Embryonic facial prominence (tissue), 1 donor: ENCODE data around the gene CCDC38.

Source experiments
- DNase-seq: peaks from one replicate; pipeline ENCODE4 v3.0.0-alpha.2; 2016; ENCODE audit errors: extremely low spot score

The CCDC38 gene

DNA sequence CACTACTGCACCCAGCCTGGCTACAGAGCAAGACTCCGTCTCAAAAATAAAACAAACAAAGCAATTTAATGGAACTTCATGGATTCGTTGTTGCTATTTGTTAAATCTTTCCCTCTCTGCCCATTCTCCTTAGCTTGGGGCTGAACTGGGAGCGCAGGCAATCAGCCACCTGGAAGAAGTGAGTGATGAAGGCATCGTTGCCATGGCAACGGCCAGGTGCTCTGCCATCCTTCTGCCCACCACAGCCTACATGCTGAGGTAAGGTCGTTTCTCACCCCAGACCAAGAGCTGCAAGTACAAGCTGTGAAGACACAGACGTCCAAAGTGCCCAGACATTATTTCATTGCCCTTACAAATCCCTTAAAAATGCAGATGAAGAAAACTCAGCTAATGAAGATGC is 19.8 kb upstream of the CCDC38 start:
- DNase-seq, result no peak

DNA sequence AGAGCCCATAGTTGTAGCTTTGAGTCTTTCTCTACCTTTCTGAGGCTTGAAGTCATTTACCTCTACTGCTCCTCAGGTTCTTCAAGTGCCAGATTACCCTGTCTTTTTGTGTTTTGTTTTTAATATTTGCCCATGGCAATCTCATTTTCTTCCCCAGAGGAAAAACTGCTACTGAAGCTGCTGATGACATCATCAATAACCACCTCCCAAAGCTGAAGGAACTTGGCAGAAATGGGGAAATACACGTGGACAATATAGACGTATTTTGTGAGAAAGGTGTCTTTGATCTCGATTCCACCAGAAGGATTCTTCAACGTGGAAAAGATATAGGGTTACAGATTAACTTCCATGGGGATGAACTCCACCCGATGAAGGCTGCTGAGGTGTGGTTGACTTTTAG is 17.8 kb upstream of the CCDC38 start:
- no peak for DNase-seq

DNA sequence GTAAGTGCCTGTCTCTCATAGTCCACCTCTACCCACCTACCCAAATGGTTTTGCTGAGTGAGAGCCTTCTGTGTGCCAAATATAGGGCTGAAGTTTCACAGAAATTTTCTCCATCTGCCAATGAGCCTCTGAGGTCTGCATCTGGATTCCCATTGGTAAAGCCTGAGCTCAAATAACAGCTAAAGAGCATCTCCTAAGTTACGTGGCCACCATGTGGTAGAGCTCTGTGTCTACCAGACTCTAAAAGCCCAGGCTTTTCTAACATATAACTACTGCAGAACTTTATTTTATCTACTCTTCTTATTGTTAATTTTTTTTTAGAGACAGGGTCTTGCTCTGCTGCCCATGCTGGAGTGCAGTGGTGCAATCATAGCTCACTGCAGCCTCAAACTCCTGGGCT is 16.7 kb upstream of the CCDC38 start:
- no peak for DNase-seq

DNA sequence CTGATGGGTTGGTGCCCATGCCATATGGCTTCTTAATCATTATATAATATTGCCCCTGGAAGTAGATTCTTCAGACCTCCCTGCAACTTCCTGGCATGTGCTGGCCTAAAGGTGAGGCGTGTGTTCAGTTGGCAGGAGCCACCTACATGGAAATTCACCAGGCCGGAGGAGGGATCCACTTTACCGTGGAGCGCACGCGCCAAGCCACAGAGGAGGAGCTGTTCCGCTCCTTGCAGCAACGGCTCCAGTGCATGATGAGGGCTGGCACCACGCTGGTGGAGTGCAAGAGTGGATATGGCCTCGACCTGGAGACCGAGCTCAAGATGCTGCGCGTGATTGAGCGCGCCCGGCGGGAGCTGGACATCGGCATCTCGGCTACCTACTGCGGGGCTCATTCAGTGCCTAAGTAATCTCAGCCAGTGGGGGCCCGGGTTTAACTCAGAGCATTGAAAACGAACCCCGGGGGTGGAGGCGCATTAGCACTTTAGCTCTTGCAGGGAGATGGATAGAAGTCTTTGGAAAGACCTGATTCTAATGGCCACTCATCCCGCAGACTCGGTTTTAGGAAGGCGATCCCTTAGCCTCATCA is 14.2 kb upstream of the CCDC38 start:
- no peak for DNase-seq

DNA sequence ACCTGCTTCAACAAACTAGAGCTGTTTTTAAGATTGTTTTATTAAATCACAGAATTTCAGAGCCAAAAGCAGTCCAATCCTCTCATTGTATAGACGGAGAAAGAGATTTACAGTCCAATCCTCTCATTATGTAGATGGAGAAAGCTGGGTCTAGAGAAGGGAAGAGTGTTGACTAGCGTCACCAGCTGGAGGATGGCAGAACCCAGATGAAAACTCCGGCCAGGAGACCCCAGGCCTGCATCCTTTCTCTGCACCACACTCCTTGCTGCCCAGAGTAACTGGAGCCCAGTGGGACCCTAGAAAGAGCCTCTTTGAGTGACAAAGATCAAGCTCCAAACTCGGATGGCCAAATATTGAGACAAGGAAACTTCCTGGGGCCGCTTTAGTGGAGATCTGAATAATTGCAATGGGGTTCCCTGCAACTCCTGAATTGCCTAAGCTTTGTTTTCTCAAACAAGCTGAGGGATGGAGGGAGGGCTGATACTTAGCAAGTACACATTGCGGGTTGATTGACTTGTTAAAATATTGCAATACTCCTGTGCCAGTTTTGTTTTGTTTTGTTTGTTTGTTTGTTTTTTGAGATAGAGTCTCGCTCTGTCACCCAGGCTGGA is 13.2 kb upstream of the CCDC38 start:
- DNase-seq, result no peak

DNA sequence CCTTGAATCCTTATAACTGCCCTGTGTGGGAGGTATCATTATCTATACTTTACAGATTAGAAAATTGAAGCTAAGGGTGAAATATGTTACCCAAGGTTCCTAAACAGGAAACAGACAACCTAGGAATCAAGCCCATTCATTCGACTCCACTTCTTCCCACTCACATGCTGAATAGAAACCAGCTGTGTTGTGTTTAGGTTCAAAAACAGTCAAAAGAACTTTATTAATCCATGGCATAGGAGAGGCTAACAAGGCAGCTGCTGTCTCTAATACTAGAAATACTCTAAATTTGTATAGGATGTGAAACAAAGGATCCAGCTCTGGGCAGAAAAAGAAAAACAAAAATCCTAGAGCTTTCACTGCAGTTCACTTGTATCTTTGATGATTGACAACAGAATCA is 10.6 kb upstream of the CCDC38 start:
- no peak for DNase-seq

DNA sequence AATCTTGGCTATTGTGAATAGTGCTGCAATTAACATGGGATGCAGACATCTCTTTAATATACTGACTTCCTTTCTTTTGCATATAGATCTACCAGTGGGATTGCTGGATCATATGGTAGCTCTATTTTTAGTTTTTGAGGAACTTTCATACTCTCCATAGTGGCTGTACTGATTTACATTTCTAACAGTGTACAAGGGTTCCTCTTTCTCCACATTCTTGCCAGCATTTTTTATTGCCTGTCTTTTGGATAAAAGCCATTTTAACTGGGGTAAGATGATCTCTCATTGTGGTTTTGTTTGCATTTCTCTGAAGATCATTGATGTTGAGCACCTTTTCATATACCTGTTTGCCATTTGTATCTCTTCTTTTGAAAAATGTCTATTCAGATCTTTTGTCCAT is 9.1 kb upstream of the CCDC38 start:
- DNase-seq, result no peak

DNA sequence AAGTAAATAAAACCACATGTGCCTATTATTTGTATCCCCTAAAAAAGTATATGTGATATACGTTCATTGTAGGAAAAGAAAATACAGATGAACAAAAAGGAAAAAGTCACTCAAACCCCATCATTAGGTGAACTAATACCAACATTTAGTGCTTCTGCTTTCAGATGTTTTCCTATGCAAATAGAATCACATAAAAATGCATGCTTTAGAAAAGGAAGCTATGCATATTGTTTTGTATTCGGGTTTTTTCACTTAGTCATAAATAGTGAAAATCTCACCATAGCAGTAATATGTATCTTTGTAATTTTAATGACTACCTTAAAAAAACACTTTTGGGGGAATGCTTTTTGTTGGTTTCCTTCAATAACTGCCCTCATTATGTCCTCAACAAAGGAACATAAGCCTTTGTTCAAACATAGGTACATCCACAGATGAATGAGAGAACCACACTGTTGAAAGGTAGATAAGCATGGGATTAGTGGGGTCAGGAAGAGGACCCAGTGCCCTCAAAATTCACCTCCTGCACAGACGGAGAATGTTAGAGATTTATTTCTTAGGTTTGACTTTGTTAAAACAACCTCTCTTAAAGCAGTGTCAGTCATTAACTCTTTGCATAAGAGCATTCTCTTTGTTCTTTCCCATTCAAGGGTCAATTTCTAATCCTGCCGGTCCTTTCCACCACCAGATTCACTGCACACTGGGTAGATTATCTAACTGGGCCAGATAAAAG is 7.2 kb upstream of the CCDC38 start:
- DNase-seq, result no peak

DNA sequence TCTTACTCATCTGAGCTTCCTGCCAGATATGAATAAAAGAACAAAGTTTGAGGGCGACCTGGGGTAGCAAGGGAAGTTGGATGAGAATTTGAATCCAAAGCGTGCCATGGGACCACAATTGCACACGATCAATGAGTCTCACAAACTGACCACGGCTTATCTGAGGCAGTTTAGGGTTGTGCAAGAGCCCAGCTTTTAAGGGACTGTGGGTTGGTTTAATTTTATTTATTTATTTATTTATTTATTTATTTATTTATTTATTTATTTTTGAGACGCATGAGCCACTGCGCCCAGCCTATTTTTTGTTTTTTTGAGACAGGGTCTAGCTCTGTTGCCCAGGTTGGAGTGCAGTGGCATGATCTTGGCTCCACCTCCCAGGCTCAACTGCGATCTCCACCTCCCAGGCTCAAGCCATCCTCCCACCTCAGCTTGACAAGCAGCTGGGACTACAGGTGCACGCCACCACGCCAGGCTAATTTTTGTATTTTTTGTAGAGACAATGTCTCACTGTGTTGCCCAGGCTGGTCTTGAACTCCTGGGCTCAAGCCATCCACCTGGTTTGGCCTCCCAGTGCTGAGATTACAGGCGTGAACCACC is 1.8 kb upstream of the CCDC38 start:
- no peak for DNase-seq

DNA sequence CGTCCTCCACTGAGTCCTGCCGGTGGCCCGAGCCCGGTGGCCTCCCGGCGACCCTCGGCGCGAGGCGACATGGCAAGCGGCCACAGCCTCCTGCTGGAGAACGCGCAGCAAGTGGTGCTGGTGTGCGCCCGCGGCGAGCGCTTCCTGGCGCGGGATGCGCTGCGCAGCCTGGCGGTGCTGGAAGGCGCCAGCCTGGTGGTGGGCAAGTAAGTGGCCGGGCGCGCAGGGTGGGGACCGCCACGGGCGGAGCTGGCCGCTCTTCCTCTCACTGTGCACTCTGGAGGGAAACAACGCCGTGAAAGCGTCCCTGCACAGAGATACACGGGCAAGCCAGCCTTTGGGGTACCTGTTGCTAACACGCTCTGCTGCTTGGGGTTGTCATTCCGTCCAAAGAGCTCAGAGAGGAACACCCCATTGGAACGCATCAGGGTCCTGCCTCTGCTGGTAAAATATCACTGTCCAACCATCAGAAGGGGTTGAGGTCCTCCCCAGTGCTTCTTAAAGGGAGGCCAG is 972 bp upstream of the CCDC38 start, which contains the start of gene AMDHD1:
Gene AMDHD1, plus strand, starts transcription at position 2 of the 513 bp plus-strand sequence. Its CDS starts 68 bp downstream, at position 70.
- DNase-seq, result no peak

DNA sequence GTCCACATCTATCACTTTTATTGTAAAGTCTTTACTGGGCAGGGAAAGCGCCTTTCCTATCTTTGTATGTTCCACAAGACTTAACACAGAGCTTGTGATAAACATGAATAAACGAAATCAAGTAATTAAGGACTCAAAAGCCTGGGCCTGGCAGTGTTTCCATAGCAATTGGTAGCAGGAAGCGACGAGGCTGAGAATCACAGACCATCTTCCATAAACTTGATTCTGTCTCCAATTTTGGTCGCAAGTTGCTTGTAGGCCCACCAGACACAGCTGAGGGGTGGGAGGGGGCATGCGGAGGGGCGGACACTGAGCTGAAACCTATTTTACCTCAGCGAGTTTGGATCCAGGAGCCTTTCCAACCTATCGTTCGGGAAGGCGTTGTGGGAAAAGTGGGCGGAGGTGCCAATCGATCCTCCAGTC is 302 bp downstream of the CCDC38 start:
- DNase-seq, result no peak

DNA sequence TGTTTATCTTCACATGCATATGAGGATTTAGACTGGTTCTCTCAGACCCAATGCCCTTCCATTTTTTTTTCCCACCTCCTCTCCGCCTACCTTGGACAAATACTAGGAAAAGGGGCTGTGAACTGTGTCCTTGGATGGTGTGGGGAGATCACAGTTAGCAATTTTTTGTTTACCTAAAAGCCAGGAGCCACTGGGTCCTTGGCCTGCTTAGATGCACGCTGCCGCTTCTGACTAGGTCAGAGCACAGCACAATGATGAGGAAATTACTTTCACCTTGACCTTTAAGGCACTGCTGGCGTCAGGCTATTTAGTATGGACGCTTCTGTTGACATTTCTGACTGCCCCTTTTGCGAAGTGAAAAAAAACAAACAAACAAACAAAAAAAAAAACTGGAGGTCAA is 1.9 kb downstream of the CCDC38 start:
- DNase-seq, result no peak

DNA sequence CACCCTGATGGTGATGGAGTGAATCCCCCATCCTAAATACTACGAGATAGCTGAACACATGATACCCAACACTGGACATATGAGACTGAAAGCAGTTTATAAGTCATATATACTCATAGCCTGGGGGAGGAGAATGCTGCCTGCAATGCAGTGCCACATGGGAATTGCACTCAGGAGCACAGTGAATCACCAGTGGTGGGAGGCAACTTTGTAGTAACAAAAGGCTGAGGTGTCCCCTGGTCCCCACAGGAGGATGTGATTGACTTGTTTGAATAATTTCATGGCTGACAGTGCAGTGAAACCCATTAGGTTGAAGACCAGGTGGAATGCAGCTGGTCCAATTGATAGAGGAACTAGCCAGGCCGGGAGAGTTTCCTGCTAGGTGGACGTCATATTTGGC is 20.2 kb downstream of the CCDC38 start:
- DNase-seq, result no peak

DNA sequence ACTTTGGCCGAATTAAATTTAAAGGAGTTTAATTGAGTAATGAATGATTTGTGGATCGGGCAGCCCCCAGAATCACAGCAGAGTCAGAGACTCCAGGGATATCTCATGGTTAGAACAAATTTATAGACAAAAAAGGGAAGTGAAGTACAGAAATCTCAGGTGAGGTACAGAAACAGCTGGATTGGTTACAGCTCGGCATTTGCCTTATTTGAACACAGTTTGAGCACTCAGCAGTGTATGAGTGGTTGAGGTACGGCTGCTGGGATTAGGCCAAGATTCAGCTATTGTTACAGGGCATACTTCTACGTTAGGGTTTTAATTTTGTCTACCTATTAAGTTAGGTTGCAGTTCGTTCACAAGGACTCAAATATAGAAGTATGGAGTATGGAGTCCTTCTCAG is 23.3 kb downstream of the CCDC38 start:
- no peak for DNase-seq

DNA sequence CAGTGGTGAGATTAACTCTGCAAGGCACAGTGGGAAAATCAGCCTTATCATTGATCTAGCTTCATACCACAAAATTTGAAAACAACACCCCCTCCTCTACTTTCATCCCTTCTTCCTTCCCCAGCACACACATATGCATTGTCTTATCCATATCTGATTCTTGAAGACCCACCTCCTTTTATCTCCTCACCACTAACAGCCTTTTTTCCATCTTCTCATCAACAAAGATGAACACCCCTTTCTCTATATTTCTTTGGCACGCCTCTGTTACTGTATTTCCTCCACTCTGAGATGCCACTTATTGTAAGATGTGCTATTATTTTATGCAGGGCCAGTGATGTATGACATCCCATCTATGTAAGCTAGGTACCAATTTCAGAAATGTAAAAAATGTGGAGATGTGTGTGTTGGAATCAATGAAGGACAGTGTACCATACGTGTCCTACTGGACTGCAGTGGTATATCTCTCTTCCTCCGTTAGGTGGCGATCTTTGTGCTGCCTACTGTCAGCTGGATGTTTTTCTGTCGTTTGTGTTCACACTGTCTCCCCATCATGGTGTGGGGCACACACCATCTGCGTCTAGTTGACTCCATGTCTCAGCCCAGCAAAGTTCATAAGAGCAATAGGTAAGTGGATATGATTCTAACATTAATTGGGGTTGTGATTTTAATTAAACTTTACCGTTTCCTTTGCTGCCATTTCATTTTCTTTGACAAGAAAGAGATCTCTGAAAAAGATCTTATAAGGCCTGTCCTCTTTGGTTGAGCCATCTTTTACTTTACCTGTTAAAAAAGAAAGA is 24.0 kb downstream of the CCDC38 start:
- no peak for DNase-seq

DNA sequence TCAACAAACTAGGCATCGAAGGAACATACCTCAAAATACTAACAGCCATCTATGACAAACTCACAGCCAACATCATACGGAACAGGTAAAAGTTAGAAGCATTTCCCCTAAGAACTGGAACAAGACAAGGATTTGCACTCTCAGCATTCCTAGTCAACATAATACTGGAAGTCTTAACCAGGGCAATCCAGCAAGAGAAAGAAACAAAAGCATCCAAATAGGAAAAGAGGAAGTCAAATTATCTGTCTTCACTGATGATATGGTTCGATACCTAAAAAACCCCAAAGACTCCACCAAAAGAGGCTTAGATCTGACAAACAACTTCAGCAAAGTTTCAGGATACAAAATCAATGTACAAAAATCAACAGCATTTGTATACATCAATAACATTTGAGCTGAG is 32.5 kb downstream of the CCDC38 start:
- DNase-seq, result no peak

DNA sequence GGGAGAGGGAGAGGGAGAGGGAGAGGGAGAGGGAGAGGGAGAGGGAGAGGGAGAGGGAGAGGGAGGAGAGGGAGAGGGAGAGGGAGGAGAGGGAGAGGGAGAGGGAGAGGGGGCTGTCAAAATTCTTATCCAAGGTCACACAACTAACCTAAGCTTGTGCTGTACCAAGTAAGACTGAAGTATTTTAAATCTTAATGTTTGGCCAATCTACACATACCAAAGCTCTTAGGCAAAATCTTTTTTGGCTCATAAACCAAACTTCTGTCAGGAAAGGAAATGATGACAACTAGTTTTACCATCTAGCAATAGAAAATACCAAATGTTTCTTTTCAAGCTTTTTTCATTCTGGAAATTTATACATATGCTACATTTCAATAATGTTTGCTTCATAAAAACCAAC is 33.8 kb downstream of the CCDC38 start:
- no peak for DNase-seq

DNA sequence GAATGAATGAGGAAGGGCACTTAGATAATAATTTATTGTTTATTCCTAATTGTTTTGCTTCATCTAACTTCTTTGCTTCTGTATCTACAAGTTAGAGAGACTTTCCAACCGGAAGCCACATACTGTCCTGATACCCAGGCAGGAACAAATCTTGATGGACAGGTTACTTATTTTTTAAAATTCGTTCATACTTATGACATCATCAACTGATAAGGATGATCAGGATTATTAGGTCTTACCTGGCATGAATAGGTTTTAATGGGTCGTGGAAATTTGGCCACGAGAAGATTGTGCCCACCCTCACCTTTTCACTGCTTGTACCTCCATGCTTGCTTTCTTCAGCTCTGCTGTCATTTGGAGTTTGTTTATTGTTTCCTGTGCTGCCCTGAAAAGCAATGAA is 44.3 kb downstream of the CCDC38 start:
- no peak for DNase-seq

DNA sequence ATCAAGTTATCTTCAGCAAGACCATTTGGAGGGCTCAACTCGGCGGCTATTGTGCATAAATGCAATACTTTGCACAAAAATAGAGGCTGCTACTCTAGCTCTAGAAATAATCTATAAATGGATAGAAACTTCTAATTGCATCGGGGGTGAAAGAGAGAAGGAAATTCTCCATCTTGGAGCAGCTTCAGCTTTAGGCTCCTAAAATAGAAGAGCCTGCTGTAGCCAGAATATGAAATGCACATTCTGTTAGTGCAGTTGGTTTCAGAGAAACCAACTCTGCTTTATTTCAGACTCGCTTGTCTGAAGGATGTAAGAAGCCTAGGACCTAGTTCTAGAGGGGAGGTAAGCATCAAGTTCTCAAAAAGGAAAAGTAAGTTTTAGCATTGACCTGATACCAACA is 45.6 kb downstream of the CCDC38 start:
- no peak for DNase-seq

DNA sequence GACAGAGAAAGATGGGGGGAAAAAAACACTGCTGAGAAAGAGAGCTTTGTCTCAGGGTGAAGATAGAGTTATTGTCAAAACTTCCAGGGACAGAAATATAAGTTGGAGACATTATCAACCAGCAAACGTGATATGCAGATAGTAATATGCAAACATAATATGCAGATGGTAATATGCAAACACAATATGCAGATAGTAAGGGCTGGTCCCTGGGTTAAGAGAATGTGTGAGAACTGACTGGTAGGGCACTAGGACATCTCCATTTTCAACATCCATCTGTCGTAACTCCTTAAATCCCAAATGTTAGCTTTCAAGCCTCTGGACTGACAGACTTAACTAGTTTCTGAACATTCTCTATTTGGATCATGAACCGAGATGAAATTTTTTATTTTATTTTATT is 51.5 kb downstream of the CCDC38 start:
- no peak for DNase-seq

DNA sequence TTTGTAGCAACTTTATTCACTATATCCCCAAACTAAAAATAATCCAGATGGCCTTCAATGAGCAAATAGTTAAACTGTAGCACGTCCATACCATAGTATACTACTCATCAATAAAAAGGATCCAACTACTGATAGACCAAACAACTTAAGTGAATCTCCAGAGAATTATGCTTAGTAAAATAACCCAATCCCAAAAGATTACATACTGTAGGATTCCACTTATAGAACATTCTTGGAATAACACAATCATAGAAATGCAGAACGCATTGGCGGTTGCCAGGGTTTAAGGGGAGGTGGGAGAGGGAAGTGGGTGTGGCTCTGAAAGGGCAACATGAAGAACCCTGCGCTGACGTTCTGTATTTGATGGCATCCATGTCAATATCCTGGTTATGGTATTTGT is 55.1 kb downstream of the CCDC38 start:
- DNase-seq, result no peak

DNA sequence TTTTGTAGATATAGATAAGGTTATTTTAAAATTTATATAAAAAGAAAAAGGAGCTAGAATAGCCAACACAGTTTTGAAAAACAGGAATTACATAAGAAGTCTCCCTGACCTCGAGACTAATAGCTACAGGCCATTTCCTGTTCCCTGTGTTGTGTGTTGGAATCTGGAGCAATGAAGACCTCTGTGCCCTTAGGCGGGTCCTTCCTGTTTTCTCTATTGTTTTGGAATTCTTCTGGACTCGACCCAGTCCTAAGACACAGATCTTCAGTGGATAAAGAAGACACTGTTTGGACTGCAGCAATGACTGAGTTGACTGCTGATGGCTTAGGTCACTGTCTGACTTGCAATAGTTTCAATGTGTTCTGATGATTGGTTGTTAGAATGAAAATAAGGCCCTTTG is 57.4 kb downstream of the CCDC38 start:
- DNase-seq, result no peak
